Fibroblast of skin of left quadriceps (primary cell): ENCODE measurements around the gene CRMP1.
A peak's percentile ranks its signal among the peaks of the same experiment; 100 is the strongest.
"Not testable (repeated sequence)": the region's sequence is repeated elsewhere in the genome, so short reads cannot be mapped to it uniquely, and the experiment has no call there.

Experiments
- DNase-seq, 2 experiments: peaks; one replicate each; pipeline ENCODE4 v3.0.0-alpha.2; 2013; ENCODE audit warnings: low read depth in 2 of 2

The CRMP1 gene

DNA sequence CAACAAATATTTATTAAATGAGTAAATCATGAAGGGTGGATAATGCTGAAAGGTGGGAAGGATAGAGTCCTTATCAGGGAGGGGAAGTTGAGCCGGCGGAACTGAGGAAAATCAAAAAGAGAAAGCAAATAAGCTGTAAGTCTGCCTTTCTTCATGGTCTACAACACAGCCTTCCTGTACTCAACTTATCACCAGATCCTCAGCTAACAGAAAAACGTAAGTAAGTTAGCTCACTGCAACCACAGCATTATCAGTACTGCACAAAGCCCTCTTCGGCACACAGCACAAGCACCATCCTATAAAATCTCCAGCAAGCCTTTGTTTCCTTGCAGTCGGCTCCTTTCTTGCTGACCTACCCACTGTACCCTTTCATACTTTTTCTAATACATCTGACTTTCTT is 70.3 kb downstream of the CRMP1 start:
- DNase-seq, result no peak

DNA sequence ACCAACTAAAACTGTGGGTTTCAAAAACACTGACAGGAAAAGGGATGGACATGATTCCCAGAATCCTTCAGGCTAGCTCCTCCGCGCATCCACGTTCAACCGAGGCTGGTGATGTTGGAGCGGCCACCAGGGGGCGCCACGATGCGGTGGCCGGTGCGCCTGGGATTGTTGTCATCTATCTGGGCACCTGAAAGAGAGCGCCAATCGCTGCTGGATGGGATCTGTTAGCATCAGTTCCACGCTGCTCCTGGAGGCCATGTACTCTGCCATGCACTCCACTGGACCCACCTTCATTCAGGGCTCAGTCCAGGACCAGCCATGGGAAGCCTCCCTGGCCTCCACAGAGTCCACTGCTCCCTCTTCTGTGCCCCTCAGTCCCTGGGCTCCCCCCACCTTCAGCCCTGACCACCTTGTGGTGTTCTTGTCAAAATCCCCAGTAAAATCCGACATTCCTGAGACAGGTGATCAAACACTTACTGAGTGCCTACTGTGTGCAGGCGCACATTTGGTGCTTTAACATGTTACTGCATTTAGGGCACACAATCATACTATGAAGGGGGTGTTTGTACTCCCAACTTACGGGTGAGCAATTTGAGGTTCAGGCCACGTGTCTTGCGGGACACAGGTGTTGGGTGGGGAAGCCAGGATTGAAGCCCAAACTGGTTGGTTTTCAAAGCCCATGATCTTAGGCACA is 71.1 kb downstream of the CRMP1 start:
- DNase-seq, result no peak

DNA sequence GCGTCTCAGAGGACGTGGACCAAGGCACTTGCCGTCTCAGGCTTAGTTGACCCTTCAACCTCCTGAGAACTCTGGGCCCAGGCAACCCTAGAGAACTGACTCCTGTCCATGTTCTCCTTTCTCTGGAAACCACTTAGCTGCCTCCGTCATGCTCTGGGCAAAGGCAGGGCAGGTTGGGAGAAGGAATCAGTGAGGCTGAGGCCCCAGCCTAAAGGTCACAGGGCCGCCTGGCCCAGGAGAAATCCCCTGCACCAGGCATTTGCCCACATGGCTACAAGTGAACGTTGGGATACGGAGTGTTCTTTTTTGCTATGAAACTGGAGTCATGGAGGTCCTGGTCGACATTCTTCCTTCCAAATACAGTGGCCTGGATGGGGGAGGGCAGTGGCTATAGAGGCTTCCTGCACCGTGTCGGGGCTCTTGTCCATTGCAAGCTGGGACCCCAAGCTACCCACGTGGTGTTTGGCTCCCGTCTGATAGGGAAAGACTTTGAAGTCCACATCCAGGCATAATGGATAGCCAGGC is 76.0 kb downstream of the CRMP1 start:
- no peak for DNase-seq

DNA sequence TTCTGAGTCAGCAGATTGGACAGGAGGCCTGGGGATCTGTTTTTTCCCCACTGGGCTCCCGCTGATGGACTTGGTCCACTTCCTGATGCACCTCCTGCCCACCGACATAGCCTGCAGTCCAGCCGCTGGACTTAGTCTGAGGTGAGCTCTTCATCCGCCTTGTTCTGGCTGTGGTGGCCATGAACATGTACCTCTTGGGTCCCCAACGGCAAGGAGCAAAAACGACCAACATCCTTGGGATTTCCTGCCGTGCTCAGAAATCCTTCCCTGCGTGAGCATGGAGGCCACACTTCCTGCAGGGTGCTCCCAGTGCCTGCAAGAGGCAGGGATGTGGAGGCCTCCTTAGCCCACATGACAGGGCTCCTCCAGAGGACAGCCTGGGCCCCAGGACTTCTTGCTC is 76.8 kb downstream of the CRMP1 start:
- DNase-seq, result no peak

DNA sequence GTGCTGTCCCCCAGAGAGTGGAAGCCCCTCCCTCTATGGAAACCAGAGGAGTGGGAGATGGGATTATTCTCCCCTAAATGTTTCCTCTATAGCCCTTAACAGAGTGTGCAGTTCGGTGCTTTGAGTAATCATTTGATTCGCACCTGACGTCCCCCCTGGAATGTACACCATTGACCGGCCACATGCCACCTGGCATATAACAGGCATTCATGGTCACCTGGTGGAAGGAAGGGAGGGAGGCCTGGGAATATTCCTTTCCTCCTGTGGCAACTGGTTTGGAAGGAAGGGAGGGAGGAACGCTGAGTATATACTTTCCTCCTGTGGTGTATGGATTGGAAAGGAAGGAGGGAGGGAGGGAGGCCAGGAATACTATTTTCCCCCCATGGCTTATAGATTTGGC is 77.2 kb downstream of the CRMP1 start:
- no peak for DNase-seq

DNA sequence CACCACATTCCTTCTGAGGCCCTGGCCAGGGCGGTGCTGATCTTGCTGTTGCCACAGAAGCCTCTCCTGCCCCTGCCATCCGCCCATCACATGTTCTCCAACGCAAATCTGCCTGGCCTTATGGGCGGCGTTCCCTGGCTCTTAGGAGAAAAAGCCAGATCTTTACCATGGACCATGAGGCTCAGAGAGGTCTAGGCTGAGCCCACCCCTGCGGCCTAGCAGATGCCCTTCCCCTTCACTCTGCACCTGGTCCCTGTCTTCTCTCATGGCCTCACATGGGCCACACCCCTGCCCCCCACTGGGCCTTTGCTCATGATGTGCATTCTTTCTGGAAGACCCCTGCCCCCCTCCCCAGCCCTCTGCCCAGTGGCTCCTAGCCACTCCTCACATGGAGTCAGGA is 78.5 kb downstream of the CRMP1 start:
- no peak for DNase-seq

DNA sequence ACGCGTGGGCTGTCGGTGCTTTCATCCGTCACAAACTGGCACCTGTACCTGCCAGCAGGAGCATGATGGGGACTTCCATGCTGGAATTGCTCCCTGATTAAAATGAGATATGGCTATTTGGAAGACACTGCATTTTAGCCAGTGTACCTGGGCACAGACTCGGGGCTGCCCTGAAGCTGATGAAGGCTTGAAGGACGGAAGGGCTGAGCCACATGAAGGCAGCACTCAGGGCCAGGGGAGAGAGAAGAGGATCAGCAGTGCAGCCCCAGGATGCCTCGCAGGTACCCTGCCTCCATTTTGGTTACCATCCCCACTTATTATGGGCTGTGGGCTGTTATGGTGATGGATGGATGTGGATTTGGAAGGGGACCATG is 79.0 kb downstream of the CRMP1 start:
- no peak for DNase-seq

DNA sequence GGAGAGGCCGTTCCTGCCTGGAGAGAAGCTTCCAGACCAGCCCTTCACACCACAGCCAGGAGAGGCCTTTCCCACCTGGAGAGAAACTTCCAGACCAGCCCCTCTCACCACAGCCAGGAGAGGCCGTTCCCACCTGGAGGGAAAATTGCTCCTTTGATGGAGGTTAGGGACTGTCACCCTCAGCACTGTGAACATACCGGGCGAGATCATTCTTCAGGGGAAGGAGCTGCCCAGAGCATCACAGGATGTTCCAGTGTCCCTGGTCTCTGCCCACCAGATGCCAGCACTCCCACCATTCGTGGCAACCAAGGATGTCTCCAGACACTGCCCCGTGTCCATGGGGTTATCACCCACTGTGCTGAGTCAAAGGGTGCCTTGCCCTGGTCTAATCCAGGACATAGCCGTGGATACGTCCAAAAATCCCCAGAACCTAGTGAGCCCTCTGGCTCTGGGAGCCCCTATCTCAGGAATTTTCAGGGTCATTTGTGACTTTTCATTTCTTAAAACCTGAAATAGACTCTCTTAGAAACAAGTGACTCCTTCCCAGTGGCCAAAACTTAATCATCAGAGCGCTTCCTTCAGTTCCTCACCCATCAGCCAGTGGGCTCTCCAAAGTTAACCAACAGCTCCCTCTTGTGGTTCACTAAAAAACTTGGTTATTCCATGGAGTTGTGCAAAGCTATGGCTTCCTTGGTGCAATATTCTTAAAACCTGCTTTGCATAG is 80.2 kb downstream of the CRMP1 start:
- DNase-seq, result peak; percentile 36 to 41

DNA sequence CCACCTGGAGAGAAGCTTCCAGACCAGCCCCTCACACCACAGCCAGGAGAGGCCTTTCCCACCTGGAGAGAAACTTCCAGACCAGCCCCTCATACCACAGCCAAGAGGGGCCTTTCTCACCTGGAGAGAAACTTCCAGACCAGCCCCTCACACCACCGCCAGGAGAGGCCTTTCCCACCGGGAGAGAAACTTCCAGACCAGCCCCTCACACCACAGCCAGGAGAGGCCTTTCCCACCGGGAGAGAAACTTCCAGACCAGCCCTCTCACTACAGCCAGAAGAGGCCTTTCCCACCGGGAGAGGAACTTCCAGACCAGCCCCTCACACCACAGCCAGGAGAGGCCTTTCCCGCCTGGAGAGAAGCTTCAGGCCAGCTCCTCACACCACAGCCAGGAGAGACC is 80.8 kb downstream of the CRMP1 start:
- not testable (repeated sequence) for DNase-seq

DNA sequence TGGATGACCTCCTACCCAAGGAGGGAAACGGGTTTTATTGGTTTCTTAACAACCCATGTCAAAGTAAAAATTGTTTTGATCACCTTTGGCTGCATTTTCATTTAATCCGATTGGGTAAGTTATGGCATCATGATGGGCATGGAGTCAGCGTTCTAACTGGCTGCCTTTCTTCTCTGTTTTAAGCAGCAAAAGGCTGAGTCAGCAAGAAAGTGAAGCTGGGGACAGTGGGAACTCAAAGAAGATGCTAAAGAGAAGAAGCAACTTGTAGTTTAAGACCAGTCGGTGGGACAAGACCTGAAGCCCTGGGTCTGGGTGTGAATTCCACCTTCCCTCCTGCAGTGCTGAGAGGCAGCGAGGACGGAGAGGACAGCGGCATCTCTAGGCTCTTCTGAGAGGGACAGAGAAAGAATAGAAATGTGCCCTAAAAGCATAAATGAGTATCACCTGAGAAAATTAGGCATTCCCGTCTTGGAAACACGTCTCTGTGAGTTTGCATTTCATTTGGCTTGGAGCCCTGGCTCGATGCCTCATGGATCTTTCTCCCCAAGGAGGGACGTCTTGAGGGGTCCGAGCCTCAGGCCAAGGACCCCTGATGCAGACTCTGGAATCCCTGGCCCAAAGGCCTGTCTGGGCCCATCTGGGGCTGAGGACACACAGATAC is 82.0 kb downstream of the CRMP1 start:
- no peak for DNase-seq

DNA sequence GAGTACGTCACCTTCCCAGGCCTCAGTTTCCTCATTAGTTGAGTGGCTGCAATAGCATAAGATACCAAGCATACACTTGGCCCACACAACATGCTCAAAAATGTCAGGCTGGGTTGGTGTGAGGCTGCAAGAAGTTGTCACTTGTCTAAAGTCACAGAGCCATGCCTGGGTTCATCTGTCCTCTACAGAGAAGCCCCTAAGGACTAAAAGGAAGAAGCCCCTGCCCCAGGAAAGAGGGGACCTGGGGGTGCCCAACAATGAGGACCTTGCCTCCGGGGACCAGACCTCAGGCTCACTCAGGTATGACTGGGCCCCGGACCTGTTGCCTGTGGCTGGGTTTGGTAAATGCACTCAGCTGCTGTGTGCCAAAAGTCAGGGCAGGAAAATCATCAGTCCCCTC is 82.7 kb downstream of the CRMP1 start:
- DNase-seq, result no peak

DNA sequence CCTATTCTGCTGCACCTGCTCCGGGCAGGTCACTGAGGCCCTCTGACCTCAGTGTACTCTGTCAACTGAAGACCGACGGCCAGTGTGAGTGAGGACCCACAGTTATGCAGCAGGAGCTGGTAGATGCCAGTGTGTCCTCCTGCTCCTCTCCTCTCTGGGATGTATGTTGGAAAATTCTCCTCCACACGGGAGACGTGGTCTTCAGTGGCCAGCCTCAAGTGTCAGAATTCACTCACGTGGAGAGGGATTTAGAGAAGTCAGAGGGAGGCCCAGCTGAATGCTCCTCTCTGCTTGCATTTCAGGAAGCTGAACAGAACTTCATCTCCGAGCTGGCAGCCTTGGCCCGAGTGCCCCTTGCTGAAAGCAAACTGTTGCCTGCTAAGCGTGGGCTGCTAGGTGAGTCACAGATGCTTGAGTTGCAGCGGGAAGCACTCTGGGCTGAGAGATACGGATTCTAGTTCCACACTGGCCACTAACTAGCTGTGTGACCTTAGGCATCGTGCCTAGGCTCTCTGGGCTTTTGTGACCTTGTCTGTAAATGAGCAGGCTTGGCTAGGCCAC is 83.6 kb downstream of the CRMP1 start:
- no peak for DNase-seq

DNA sequence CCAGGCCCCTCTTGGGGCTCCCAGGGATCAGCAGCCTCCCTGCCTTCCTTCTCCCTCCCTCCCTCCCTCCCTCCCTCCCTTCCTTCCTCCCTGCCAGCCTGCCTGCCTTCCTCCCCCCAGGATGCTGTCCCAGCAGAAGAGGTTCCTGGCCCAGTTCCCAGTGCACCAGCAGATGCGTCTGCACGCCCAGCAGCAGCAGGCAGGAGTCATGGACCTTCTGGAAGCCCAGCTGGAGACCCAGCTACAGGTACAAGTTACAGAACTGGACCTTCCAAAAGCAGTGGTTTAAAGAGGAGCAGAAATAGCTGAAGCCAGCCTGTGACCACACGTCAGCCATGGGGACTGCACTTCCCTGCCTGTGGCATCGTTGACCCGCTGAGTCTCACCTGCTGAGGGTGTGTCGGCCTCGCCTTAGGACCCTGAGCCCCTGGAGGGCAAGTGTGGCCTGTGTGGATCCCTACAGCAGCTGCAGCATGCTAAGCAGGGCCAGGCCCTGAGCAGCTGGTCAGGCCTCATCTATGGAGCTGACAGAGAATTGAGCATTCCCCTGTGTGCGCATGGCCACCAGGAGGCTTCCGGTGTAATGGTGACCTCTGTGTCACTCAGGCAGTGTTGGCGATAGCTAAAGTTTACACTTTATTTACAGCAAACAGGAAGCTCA is 84.7 kb downstream of the CRMP1 start:
- DNase-seq, result no peak

DNA sequence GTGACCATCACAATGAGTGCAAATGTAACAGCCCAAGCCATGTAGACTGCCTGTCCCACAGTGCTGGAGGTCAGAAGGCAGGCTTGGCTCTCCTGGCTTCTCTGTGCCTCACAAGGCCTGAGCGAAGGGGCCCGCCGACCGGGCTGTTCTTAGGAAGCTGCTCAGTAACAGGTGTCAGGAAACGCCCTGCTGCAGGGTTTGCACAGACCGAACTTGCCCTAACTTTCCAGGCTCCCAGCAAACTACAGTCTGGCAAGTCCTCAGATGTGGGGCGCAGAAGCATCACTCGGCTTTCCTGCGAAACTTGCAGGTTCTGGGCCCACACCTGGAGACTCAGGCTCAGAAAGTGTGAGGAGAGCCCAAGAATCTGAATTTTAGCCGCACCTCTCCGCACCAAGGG is 87.6 kb downstream of the CRMP1 start:
- no peak for DNase-seq

DNA sequence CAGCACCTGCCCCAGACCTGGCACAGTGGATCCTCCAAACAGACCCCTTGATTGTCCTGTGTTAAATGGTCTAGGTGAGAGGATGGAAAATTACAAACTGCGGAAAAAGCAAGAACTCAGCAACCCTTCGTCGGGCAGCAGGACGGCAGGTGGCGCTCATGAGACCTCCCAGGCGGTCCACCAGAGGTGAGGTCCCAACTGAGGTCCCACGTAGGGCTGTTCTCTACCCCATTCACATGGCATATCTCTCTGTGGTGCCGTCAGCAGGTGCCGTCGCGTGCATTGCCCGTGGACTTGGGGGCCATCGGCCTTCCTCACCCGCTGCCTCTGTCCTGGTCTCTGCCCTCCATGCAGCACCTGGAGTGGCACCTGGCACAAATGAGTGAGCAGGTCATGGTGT is 88.2 kb downstream of the CRMP1 start:
- no peak for DNase-seq

DNA sequence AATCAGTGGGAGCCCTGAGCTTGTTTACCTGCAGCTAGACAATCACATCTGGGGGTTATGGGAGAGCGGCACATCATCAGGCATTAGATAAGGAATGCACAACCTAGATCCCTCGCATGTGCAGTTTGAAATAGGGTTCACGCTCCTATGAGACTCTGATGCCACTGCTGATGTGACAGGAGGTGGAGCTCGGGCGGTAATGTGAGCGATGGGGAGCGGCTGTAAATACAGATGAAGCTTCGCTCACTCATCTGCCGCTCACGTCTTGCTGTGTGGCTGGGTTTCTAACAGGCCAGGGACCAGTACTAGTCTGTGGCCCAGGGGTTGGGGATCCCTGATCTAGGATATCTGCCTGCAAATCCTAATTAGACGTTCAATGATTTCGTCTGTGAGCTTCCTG is 90.3 kb downstream of the CRMP1 start:
- no peak for DNase-seq

DNA sequence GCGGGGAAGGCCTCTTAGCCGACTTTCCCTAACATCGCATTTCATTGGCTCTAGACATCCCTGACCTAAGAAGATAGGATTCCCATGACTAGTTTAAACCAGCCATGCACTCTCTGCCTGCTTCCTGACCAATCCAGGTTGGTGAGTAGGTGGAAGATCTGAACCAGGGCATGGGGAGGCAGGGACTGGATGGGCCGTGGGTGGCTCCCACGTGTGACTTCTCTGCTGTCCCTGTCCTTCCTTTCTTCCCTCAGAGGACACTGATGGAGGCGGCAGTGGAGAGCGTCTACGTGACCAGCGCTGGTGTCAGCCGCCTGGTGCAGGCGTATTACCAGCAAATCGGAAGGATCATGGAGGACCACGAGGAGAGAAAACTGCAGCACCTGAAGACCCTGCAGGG is 91.2 kb downstream of the CRMP1 start:
- no peak for DNase-seq

DNA sequence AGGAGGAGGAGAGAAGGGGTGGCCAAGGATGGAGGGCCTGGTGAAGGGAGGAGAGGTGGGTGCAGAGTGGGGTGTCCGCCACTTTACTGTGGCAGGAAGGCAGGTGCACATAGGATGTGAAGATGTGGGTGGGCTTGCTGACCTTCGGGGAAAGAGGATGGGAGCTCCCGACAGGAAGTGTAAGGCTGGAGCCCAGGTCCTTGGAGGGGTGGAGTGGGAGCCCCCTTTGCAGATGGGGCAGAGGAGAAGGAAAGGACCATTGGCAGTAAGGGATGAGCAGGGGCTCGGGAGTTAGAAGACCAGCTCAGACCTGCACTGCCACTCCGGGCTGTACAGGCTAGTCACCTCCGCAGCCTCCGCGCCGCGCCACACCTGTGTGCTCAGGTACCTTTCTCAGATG is 92.4 kb downstream of the CRMP1 start:
- DNase-seq, result no peak

DNA sequence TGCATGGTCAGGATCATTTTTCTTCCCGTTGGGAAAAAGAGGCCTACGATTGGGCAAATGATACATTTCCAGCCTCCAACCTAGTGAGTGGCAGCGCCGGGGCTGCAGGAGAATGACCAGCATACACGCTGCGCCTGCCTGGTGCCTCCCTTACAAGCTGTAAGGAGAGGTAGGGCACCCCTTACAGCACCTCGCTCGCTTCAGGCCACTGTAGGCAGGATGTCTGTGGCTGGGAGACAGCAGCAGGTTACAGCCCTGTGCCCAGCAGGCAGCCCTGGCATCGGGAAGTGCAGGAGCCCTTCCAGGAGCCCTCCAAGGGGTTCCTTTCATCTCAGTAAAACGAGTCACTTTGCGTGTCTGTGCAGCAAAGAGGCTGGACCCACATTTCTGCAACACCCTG is 93.5 kb downstream of the CRMP1 start:
- no peak for DNase-seq

DNA sequence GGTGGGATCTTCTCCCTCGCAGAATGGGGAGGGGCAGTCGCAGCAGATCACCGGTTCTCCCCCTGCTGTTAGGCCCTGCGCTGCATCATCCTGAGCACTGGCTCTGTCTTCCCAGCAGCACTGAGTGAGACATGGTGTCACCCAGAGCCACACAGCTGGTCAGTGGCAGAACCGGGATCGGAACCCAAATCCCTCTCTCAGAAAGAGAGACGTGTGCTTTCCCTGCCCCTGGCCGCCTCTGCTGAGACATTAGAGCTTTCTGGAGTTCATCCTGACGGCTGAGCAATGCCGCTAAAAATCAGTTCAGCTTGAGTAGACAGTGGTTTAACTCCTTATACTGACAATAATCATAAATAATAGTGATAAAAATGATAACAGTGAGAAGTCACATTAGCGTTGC is 93.9 kb downstream of the CRMP1 start:
- no peak for DNase-seq

DNA sequence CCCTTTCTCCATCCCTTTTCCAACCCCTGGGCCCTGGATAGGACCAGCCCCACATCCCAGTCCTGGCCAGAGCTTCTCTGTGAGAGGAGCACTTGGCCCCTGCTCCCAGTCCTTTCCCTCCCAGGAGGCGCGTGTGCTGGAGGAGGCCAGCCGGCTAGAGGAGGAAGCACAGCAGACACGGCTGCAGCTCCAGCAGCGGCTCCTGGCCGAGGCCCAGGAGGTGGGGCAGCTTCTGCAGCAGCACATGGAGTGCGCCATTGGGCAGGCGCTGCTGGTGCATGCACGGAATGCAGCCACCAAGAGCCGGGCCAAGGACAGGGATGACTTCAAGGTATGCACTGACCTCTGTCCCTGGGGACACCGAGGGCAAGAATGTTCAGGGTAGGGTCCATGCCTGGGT is 94.4 kb downstream of the CRMP1 start:
- no peak for DNase-seq

DNA sequence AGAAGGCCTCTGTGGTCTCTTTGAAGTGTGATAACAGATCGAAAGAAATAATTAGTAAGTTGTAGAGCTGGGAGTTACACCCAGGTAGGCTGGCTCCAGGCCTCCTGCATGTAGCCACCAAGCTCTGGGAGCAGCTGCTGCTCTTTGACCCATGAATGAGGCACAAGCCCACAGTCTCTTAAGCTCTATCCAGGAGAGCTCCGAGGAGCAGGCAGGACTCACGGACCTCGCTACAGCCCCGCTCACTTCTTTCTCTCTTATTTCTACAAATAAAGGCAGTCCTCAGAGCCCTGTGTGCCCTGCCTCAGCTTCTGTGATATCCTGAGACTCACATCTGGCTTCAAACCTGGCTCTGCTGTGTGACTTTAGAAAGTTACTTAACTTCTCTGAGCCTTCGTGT is 95.0 kb downstream of the CRMP1 start:
- DNase-seq, result no peak
